ENCODE results near the gene SLAIN1. TPM values are rescaled to one million over a fixed set of nuclear protein-coding genes. Genes with fewer than 3 reads are reported as not detected.

SLAIN1 gene
- total and polyA plus RNA-seq, 8 donors: 4.8 to 13.7 (median 9.0) TPM

GRCh38 chr13:77786695-77787287 lies 89.3 kb downstream of the SLAIN1 start:
- Histone ChIP-seq H3K9me3 (no peaks in the 10 kb centered on the region), H3K27ac (no peak overlapping the region), H3K4me1 (no peaks in the 10 kb centered on the region), H3K4me3 (no peak overlapping the region), H3K36me3 (no peaks in the 10 kb centered on the region), H3K27me3 (no peaks in the 10 kb centered on the region)
- intact Hi-C loops (cut with DNase I): no loop called here
- TF ChIP-seq CTCF (IDR thresholded peaks at IDR 0.05): no peak
- FAIRE-seq (no peak), DNase-seq (no peak), ATAC-seq (no peak)
- WGBS, 2 donors: 82 to 84% methylated on average over 2 of the region's 2 CpGs

GRCh38 chr13:77789376-77789775 lies 91.9 kb downstream of the SLAIN1 start:
- no peak for FAIRE-seq
- H3K4me1 ChIP-seq: no peaks in the 10 kb centered on the region
- no peak for DNase-seq
- no peak overlapping the region for H3K4me3 ChIP-seq
- H3K36me3 ChIP-seq: no peaks in the 10 kb centered on the region
- ATAC-seq: peak in 1 of 4 donors; percentile 48
- H3K27me3 ChIP-seq: no peaks in the 10 kb centered on the region
- H3K9me3 ChIP-seq: no peaks in the 10 kb centered on the region
- TF ChIP-seq CTCF (IDR thresholded peaks at IDR 0.05): no peak
- WGBS, 2 donors: 92 to 94% methylated on average over 1 of the region's 1 CpG
- no peak overlapping the region for H3K27ac ChIP-seq
- intact Hi-C loops (cut with DNase I): no loop called here

GRCh38 chr13:77800219-77800618 lies 102.7 kb downstream of the SLAIN1 start:
- 55 to 71% methylated on average over 3 of the region's 3 CpGs for WGBS, 2 donors
- no peak for FAIRE-seq
- DNase-seq: no peak

GRCh38 chr13:77806518-77806917 lies 109.0 kb downstream of the SLAIN1 start:
- DNase-seq: no peak
- no peak overlapping the region for H3K27ac ChIP-seq
- no peak for FAIRE-seq
- 45 to 62% methylated on average over 1 of the region's 1 CpG for WGBS, 2 donors
- no peaks in the 10 kb centered on the region for H3K9me3 ChIP-seq
- H3K27me3 ChIP-seq: no peaks in the 10 kb centered on the region
- no peak for ATAC-seq
- H3K4me3 ChIP-seq: no peak overlapping the region
- no peak for TF ChIP-seq CTCF (IDR thresholded peaks at IDR 0.05)
- no peaks in the 10 kb centered on the region for H3K36me3 ChIP-seq
- intact Hi-C loops (cut with DNase I): no loop called here
- no peaks in the 10 kb centered on the region for H3K4me1 ChIP-seq

More at GRCh38 chr13:77800219-77800618, 102.7 kb downstream of the SLAIN1 start:
- no peak for TF ChIP-seq CTCF (IDR thresholded peaks at IDR 0.05)
- Histone ChIP-seq H3K4me3 (no peak overlapping the region), H3K36me3 (no peaks in the 10 kb centered on the region), H3K4me1 (no peaks in the 10 kb centered on the region), H3K27me3 (no peaks in the 10 kb centered on the region), H3K9me3 (no peaks in the 10 kb centered on the region), H3K27ac (no peak overlapping the region)
- intact Hi-C loops (cut with DNase I): no loop called here
- ATAC-seq: peak in 2 of 4 donors; percentile 22 to 34

- DNase-seq: no peak
- Histone ChIP-seq H3K27ac (no peak overlapping the region), H3K27me3 (no peaks in the 10 kb centered on the region), H3K4me3 (no peak overlapping the region), H3K36me3 (no peaks in the 10 kb centered on the region), H3K9me3 (no peaks in the 10 kb centered on the region), H3K4me1 (no peaks in the 10 kb centered on the region)
- ATAC-seq: no peak
- TF ChIP-seq CTCF (IDR thresholded peaks at IDR 0.05): no peak
- WGBS, 2 donors: 58 to 65% methylated on average over 6 of the region's 6 CpGs
- FAIRE-seq: no peak
- intact Hi-C loops (cut with DNase I): no loop called here
Measured at GRCh38 chr13:77807431-77808135, 110.1 kb downstream of the SLAIN1 start.
